C4-2B (cell line): ENCODE data around the gene HOXB9.

ENCODE experiments used
- H3K27ac ChIP-seq: fragments of 450-650 bp; 2 replicates; pipeline ENCODE4 v1.5.1; 2017
- CTCF ChIP-seq: fragments of 450-650 bp; conservative IDR thresholded peaks from 2 replicates; pipeline ENCODE4 v1.5.1; 2017; ENCODE audit warnings: mild to moderate bottlenecking
- ZFX ChIP-seq: fragments of 450-650 bp; IDR thresholded peaks from 2 replicates; pipeline ENCODE4 v1.6.1; 2017

Gene HOXB9

GRCh38 chr17:48579471-48579759 lies 46.7 kb downstream of the HOXB9 start:
- TF ChIP-seq CTCF: no peak
- no peak overlapping the region for H3K27ac ChIP-seq

GRCh38 chr17:48578616-48579470 lies 47.3 kb downstream of the HOXB9 start:
- TF ChIP-seq ZFX (no peak), CTCF (no peak)
- no peak overlapping the region for H3K27ac ChIP-seq

- TF ChIP-seq CTCF (no peak), ZFX (no peak)
- no peak within 1 kb of the TSS for H3K27ac ChIP-seq
Measured at GRCh38 chr17:48577946-48578615, 48.1 kb downstream of the HOXB9 start, which contains the start of gene HOXB4. Gene HOXB4 (minus strand): TSS chr17:48578350. CDS start chr17:48578319, 31 bp downstream.

- no peak for TF ChIP-seq CTCF
- no peak overlapping the region for H3K27ac ChIP-seq
Measured at GRCh38 chr17:48577330-48577945, 48.7 kb downstream of the HOXB9 start.

DNA sequence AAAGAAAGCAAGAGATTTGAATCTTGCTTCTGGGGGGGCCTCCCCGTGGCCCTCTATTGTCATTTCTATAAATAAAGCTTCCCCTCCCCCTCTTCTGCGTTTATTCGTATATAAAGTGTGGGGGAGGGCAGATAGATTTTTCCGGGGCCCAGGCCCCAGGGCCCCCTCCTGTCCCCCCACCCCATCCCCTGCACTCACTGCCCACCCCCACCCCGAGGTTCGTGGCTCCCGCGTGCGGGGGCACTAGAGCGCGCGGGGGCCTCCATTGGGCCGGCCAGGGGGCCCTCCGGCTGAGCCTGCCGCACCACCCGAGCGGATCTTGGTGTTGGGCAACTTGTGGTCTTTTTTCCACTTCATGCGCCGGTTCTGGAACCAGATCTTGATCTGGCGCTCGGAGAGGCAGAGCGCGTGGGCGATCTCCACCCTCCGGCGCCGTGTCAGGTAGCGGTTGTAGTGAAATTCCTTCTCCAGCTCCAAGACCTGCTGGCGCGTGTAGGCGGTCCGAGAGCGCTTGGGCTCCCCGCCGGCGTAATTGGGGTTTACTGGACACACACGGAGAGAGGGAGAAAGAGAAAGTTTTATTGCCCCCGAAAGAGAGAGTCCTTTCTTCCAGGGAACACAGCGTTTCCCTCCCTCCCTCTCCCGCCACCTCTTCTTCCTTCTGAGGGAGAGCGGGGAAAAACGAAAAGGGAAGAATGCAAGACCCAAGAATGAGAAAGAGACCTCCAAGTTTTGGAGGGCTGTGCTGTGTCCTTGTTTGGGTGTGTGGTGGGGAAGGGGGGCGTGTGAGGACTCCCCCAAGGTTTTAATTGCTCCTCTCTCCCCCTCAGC lies 49.5 kb downstream of the HOXB9 start:
- TF ChIP-seq ZFX (no peak), CTCF (no peak)
- no peak overlapping the region for H3K27ac ChIP-seq

DNA sequence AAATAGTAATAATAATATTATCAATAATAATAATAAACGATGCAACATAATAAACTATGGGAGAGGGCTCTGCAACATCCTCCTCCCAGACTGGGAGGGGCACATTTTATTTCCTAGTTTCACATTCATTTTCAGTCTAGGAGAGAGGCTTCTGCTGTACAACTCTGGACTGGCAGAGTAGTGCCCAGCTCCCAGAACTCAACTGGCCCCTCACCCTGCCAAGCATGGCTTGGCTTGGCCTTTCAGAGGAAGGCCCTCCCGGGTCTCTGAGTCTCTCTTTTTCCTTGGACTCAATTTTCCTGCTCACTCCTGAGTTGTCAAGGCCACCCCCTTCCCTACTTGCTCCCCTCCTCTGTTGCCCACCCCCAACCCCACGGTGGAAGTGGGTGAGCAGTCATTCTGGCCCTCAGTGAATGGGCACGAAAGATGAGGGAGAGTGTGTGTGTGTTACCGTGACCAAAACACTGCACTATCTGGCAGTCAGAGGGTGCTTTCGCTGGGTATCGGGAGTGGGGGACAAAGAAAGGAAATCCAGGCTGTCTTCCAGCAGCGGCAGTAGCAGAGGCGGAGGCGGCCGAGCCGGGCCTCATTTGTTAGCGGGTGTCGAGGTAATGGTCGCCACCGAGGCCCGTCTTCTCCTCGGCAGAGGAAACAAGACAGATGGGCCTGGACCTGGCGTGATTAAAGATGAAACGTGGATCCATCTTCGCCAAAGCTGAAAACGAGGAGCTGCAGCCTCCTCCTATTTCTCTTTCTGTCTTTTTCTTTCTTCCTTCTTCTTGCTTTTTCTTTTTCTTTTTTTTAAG lies 50.3 kb downstream of the HOXB9 start:
- H3K27ac ChIP-seq: no peak overlapping the region

More for the DNA sequence above, 50.3 kb downstream of the HOXB9 start:
- no peak for TF ChIP-seq ZFX
- no peak for TF ChIP-seq CTCF
